GM12801 (cell line): ENCODE data around the gene AGER.

Experiments
- CTCF ChIP-seq: IDR thresholded peaks from one replicate; pipeline ENCODE4 v1.5.1; 2011; ENCODE audit warnings: control low read depth; ENCODE audit not compliant: insufficient read length; ENCODE audit errors: extremely low read depth

The AGER gene

DNA sequence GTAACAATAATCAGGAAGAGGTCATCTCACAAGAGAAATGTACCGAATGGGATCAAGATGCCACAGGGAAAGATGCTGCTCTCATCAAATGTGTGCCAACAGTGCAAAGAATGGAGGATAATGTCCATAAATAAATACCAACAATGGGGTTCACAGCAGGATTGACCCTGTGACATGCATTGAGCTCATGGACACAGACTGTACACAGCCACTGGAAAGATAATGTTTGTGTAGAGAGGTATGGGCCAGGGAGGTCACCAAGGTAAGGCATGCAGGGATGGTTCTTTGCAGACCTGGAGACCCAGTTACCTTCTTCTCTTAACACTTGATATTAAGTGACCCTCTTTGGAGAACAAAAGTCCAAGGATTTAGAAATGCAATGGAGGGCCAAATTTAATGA, 9.6 kb downstream of the AGER start:
- no peak for TF ChIP-seq CTCF

GRCh38 chr6:32173051-32173727, 10.9 kb downstream of the AGER start:
- no peak for TF ChIP-seq CTCF

GRCh38 chr6:32171234-32171633, 12.8 kb downstream of the AGER start:
- no peak for TF ChIP-seq CTCF

- no peak for TF ChIP-seq CTCF
Measured at GRCh38 chr6:32170294-32170693, 13.8 kb downstream of the AGER start.

GRCh38 chr6:32168807-32169591, 15.1 kb downstream of the AGER start:
- TF ChIP-seq CTCF = no peak

DNA sequence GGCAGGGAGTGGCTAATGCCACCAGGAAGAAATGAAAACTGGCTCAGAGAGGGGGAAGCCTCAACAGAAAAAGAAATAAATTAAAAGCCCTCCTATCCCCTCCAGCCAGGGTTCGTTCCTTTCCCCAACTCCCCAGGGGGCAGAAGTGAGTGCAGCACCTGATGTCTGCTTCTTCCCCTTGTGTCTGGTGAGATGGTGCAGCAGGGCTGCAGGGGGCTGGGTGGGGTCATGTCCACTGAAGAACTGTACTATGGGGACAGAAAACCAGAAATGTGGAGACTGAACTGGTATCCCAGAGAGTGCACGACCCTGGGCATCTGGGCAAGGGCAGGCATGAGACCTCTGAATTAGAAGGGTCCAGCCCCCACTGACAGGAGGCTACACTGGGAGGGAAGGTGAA, 15.7 kb downstream of the AGER start:
- no peak for TF ChIP-seq CTCF

- TF ChIP-seq CTCF = no peak
Measured at GRCh38 chr6:32167761-32168262, 16.2 kb downstream of the AGER start.
